PC-9 (cell line): ENCODE measurements around the gene MYRIP. TPM values are rescaled to one million over a fixed set of nuclear protein-coding genes. Genes with fewer than 3 reads are reported as not detected.

Source experiments
- BruUV-seq: library from RNA; stranded (reverse); fragments of 400-500 nt; replicated peaks from 2 replicates; lab custom pipeline; 2021; lab: Mats Ljungman, UMichigan
- CTCF ChIA-PET: fragments of 300-600 bp; sonication (Branson Sonifier 250); formaldehyde crosslinking; loops from one replicate; lab custom pipeline; 2022; ENCODE audit warnings: antibody characterized with exemption; lab: Charles Lee
- POLR2A ChIA-PET: fragments of 300-600 bp; sonication (Branson Sonifier 250); formaldehyde crosslinking; loops from one replicate; lab custom pipeline; 2022; ENCODE audit warnings: antibody characterized with exemption; ENCODE audit not compliant: unreplicated experiment; lab: Charles Lee
- DNase-seq, 2 experiments: peaks; one replicate each; pipeline versions ENCODE4 v3.0.0 to v3.0.0-alpha.2; 2015 to 2022; ENCODE audit warnings: mixed read lengths in 1 of 2
- H2AFZ ChIP-seq: fragments of 200-600 bp; sonication (generic); 2 replicates; pipeline ENCODE4 v1.8.1; 2017; ENCODE audit warnings: antibody characterized with exemption
- H3F3A ChIP-seq: fragments of 200-600 bp; sonication (generic); 2 replicates; pipeline ENCODE4 v1.8.1; 2017; ENCODE audit warnings: antibody characterized with exemption, mild to moderate bottlenecking, low read depth; ENCODE audit not compliant: insufficient read depth
- H3K27ac ChIP-seq: fragments of 200-600 bp; sonication (generic); 2 replicates; pipeline ENCODE4 v1.6.1; 2016; ENCODE audit warnings: mixed run types
- H3K27me3 ChIP-seq: fragments of 200-600 bp; sonication (generic); 2 replicates; pipeline ENCODE4 v1.6.1; 2016; ENCODE audit warnings: low read depth, mixed run types; ENCODE audit not compliant: insufficient read depth
- H3K36me3 ChIP-seq: fragments of 200-600 bp; sonication (generic); 2 replicates; pipeline ENCODE4 v1.6.1; 2016; ENCODE audit warnings: low read depth, mixed run types
- H3K4me1 ChIP-seq: fragments of 200-600 bp; sonication (generic); replicated peaks from 2 replicates; pipeline ENCODE4 v1.6.1; 2016; ENCODE audit warnings: mixed run types; ENCODE audit not compliant: insufficient read depth
- H3K4me2 ChIP-seq: fragments of 200-600 bp; sonication (generic); 2 replicates; pipeline ENCODE4 v1.6.1; 2017; ENCODE audit warnings: mixed run types
- H3K4me3 ChIP-seq: fragments of 200-600 bp; sonication (generic); 2 replicates; pipeline ENCODE4 v1.6.1; 2016; ENCODE audit warnings: mixed run types
- H3K79me2 ChIP-seq: fragments of 200-600 bp; sonication (generic); 2 replicates; pipeline ENCODE4 v1.6.1; 2017; ENCODE audit warnings: low read depth, mixed run types
- H3K9me2 ChIP-seq: fragments of 200-600 bp; sonication (generic); 2 replicates; pipeline ENCODE4 v1.8.1; 2017; ENCODE audit warnings: mild to moderate bottlenecking; ENCODE audit not compliant: insufficient read depth
- H3K9me3 ChIP-seq: fragments of 200-600 bp; sonication (generic); 2 replicates; pipeline ENCODE4 v1.8.1; 2016; ENCODE audit warnings: low read depth; ENCODE audit not compliant: insufficient read depth
- H4K20me1 ChIP-seq: fragments of 200-600 bp; sonication (generic); 2 replicates; pipeline ENCODE4 v1.8.1; 2017; ENCODE audit not compliant: insufficient read depth
- EZH2 ChIP-seq: fragments of 200-600 bp; sonication (generic); IDR thresholded peaks from 2 replicates; pipeline ENCODE4 v1.8.0; 2017; ENCODE audit warnings: antibody characterized with exemption, low read depth
- intact Hi-C: fragments of 100-400 bp; cut with micrococcal nuclease; formaldehyde crosslinking; loops from one replicate; pipeline ENCODE4 v1.10.0; 2022; ENCODE audit not compliant: unreplicated experiment
- total RNA-seq: library from RNA; stranded (reverse); gene quantifications from 2 replicates; pipeline ENCODE4 v1.2.3, GENCODE V29; 2021
- TF ChIP-seq, protein P1 (sequence below): fragments of 200-600 bp; sonication (generic); conservative IDR thresholded peaks from 2 replicates; pipeline ENCODE4 v1.6.1; 2017; ENCODE audit warnings: mixed run types, antibody characterized with exemption, mild to moderate bottlenecking, moderate library complexity

MYRIP gene
- total RNA-seq, 1 experiment from 2014 or later: not detected

DNA sequence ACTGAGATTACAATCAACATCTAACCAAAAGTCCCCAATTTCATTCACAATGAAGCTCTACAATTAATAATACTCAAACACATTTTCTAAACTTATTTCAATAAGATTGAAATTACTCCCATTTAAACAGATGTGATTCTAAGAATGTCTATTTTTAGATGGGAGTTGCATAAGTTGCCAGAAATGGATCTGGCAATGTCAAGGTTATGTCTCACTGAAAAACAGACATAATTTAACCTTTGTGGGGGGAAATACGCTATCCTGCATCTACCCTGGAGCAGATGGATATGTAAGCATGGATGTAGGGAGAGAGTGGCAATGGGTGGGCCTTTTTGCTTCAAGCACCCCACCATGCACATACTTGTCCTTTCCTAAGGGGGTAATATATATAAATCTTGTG lies 493.4 kb downstream of the MYRIP start:
- Histone ChIP-seq H3K36me3 (no peaks in the 10 kb centered on the region), H3F3A (no peaks in the 10 kb centered on the region), H3K9me2 (no peaks in the 10 kb centered on the region), H3K4me1 (no peaks in the 10 kb centered on the region; the same call in 1 of the 2 replicates), H3K27me3 (no peaks in the 10 kb centered on the region), H3K4me3 (no peak overlapping the region), H3K27ac (no peak overlapping the region), H3K9me3 (no peaks in the 10 kb centered on the region), H4K20me1 (no peaks in the 10 kb centered on the region), H3K4me2 (no peak overlapping the region), H2AFZ (no peak overlapping the region), H3K79me2 (no peaks in the 10 kb centered on the region)
- TF ChIP-seq, protein P1, sequence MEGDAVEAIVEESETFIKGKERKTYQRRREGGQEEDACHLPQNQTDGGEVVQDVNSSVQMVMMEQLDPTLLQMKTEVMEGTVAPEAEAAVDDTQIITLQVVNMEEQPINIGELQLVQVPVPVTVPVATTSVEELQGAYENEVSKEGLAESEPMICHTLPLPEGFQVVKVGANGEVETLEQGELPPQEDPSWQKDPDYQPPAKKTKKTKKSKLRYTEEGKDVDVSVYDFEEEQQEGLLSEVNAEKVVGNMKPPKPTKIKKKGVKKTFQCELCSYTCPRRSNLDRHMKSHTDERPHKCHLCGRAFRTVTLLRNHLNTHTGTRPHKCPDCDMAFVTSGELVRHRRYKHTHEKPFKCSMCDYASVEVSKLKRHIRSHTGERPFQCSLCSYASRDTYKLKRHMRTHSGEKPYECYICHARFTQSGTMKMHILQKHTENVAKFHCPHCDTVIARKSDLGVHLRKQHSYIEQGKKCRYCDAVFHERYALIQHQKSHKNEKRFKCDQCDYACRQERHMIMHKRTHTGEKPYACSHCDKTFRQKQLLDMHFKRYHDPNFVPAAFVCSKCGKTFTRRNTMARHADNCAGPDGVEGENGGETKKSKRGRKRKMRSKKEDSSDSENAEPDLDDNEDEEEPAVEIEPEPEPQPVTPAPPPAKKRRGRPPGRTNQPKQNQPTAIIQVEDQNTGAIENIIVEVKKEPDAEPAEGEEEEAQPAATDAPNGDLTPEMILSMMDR: no peak
- no peak for TF ChIP-seq EZH2
- no peak for DNase-seq
- CTCF ChIA-PET: no interaction called here
- intact Hi-C loops: no loop called here
- BruUV-seq: no TSS peak
- POLR2A ChIA-PET: no interaction called here

DNA sequence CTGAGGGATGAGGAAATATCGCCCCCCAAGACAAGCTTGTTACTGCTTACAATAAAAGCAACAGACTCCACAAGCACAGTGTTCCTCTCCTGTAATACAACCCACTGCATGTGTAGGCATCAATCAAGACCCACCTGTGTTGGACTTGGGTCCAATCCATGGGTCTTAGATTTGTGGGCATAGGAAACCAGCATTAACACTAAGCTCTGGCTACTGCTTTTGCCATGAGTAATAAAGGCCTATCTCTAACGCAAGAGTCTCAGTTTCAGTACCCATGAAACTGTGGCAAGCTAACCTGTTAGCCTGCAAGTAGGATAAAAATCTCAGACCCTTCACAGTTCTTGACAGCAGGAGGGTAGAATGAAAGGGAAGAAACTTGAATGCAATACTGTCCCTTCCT lies 494.9 kb downstream of the MYRIP start:
- no peaks in the 10 kb centered on the region for H3F3A ChIP-seq
- H3K27me3 ChIP-seq: no peaks in the 10 kb centered on the region
- no peaks in the 10 kb centered on the region for H3K9me2 ChIP-seq
- no peak for TF ChIP-seq EZH2
- TF ChIP-seq, protein P1: no peak
- H3K36me3 ChIP-seq: no peaks in the 10 kb centered on the region
- no peaks in the 10 kb centered on the region for H4K20me1 ChIP-seq
- ChIA-PET CTCF (no interaction called here), POLR2A (interaction anchor here (0.8 kb wide), 1 partner anchor 113 kb away, joined by 3 read pairs; no protein-coding TSS in a partner anchor)
- no peak for DNase-seq
- no peak overlapping the region for H2AFZ ChIP-seq
- H3K4me1 ChIP-seq: peaks cover 3% of the 10 kb centered on the region; the same call in 1 of the 2 replicates
- H3K4me3 ChIP-seq: no peak overlapping the region
- no peak overlapping the region for H3K27ac ChIP-seq
- H3K79me2 ChIP-seq: no peaks in the 10 kb centered on the region
- BruUV-seq: no TSS peak
- H3K9me3 ChIP-seq: no peaks in the 10 kb centered on the region
- intact Hi-C loops: no loop called here
- H3K4me2 ChIP-seq: no peak overlapping the region

DNA sequence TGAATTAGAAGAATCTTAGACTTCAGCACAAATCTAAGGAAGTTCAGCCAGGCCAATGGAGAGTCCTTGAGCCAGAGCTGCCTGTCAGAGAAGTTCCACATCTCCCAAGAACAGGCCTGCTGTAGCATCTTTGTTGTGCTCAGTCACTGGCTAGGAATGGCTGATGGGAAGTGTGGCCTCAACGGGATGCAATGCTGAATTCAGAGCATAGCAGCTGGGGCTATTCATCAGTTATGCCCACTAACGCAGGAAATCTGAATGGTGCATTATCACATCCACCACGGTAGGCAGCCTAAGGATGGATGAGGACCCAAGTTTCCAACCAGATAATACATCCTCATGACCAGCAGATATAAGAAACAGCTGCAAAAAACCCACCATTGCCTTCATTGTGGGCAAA lies 496.9 kb downstream of the MYRIP start:
- Histone ChIP-seq H3F3A (no peaks in the 10 kb centered on the region), H3K27ac (no peak overlapping the region), H3K9me2 (no peaks in the 10 kb centered on the region), H3K4me1 (peaks cover 12% of the 10 kb centered on the region; the same call in 1 of the 2 replicates), H2AFZ (no peak overlapping the region), H3K79me2 (peaks cover 14% of the 10 kb centered on the region), H3K9me3 (no peaks in the 10 kb centered on the region), H3K4me3 (no peak overlapping the region), H3K36me3 (peaks cover 6% of the 10 kb centered on the region; the same call in 1 of the 2 replicates), H4K20me1 (no peaks in the 10 kb centered on the region), H3K4me2 (no peak overlapping the region), H3K27me3 (no peaks in the 10 kb centered on the region)
- ChIA-PET POLR2A (interaction anchor here (0.5 kb wide), 1 partner anchor 10 kb away, joined by 8 read pairs; no protein-coding TSS in a partner anchor), CTCF (no interaction called here)
- DNase-seq: no peak
- no TSS peak for BruUV-seq
- no peak for TF ChIP-seq EZH2
- TF ChIP-seq, protein P1: no peak
- intact Hi-C loops: no loop called here
